GM06990 (cell line): ENCODE data around the gene HRCT1.

Source experiments
- DNase-seq: peaks from one replicate; pipeline ENCODE4 v3.0.0-alpha.2; 2011; ENCODE audit not compliant: insufficient read length; ENCODE audit errors: extremely low read depth
- H3K27me3 ChIP-seq: replicated peaks from 2 replicates; pipeline ENCODE4 v1.6.0; 2011; ENCODE audit warnings: low read length; ENCODE audit not compliant: control insufficient read depth, insufficient read depth
- H3K36me3 ChIP-seq: 2 replicates; pipeline ENCODE4 v1.5.1; 2011; ENCODE audit warnings: low read length; ENCODE audit not compliant: control insufficient read depth, insufficient read depth
- H3K4me3 ChIP-seq: replicated peaks from 2 replicates; pipeline ENCODE4 v1.5.1; 2011; ENCODE audit warnings: low read depth, mild to moderate bottlenecking, control low read depth, low read length
- CTCF ChIP-seq: IDR thresholded peaks from 2 replicates; pipeline ENCODE4 v1.5.1; 2011; ENCODE audit warnings: low read length, control low read depth, mild to moderate bottlenecking, inconsistent platforms; ENCODE audit not compliant: insufficient read depth, poor library complexity, severe bottlenecking

HRCT1 gene

DNA sequence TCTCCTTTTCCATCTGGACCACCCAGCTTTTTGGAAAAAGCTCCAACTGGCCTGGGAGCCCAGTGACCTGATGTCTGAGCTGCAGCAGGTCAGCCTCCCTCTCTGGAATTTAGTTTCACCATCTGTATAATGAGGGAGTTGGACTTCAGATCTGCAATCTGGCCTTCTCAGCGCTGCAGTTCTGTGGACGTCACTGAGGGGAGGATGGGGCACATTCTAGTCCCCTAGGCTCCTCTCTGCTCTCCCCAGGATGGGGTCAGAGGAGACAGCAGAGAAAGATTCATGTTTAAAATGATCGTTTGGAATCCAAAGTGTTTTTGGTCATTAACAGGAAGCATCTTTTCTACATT, 46.0 kb upstream of the HRCT1 start:
- TF ChIP-seq CTCF = no peak
- no peak overlapping the region for H3K4me3 ChIP-seq
- no peaks in the 10 kb centered on the region for H3K27me3 ChIP-seq
- DNase-seq = no peak
- no peaks in the 10 kb centered on the region for H3K36me3 ChIP-seq

DNA sequence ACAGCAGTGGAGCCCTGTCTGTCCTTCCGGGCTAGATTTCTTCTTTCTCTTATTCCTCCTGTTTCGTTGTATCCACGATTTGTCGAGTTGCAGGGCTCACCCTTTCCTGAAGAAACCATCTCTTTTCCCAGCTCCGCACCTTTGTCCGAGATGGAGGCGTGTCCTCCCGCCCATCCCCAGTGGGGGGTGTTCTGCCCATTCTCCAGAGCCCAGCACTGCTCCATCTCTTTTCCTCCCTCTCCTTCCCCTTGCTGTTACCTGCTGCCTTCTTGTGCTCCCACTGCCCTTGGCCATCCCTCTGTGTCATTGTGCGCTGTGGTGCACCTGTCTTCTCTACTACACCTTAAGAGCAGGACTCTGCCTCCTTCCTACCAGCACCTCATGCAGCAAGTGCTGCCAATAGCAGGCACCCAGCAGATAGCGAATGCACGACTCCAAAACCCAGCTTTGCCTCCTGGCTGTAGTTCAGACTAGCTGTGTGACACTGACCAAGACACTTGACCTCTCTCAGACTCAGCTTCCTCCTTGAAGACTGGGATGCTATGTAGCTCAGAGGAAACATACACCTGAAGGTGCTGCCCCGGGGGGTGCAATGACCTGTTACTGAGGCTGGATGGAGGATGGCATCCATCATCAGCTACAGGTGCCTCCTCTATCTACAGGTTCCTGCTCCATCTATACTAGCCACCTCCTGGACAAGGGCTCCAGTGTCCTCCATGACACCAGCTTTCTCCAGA, 44.7 kb upstream of the HRCT1 start:
- H3K27me3 ChIP-seq = no peaks in the 10 kb centered on the region
- no peak for DNase-seq
- no peaks in the 10 kb centered on the region for H3K36me3 ChIP-seq
- TF ChIP-seq CTCF = no peak
- no peak overlapping the region for H3K4me3 ChIP-seq

GRCh38 chr9:35862328-35862727, 43.7 kb upstream of the HRCT1 start:
- H3K27me3 ChIP-seq = no peaks in the 10 kb centered on the region
- H3K36me3 ChIP-seq = no peaks in the 10 kb centered on the region
- no peak for TF ChIP-seq CTCF
- DNase-seq = no peak
- H3K4me3 ChIP-seq = no peak overlapping the region

GRCh38 chr9:35863583-35863982, 42.4 kb upstream of the HRCT1 start:
- Histone ChIP-seq H3K36me3 (no peaks in the 10 kb centered on the region), H3K4me3 (no peak overlapping the region), H3K27me3 (no peaks in the 10 kb centered on the region)
- no peak for TF ChIP-seq CTCF
- DNase-seq = no peak

DNA sequence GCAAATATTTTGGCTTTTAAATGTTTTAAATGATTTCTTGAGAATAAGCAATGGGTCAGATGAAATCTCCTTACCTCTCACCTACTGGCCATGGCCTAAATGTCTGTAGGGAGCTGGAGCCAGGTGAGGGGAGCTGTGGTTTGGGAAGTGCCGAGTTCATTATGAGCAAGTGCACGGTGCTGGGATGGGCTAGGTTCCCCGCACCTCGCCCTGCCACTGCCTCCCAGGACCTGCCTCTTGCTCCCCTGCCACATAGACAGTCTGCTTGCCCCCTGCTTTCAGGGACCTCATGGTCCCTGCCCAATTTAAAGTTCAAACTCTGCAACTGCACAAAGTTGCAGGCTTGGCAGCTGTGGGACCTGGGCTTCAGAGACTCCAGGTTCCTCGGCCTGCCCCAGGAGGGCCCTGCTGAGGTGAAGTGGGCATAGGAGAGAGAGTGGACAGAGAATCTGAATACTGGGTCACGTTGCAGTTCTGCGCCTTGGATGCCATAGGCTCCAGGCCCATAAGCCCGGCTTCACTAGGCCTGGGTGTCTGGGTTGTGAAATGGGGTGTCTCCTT, 41.2 kb upstream of the HRCT1 start:
- no peak for DNase-seq
- no peak for TF ChIP-seq CTCF
- Histone ChIP-seq H3K27me3 (no peaks in the 10 kb centered on the region), H3K36me3 (no peaks in the 10 kb centered on the region), H3K4me3 (no peak overlapping the region)
